Endothelial cell of umbilical vein (primary cell): Measurements from ENCODE around the gene ZDHHC17.

ENCODE experiments used
- CTCF ChIP-seq, 2 donors: IDR thresholded peaks; 1 replicate in 1 of 2; 2 replicates in 1 of 2; pipeline ENCODE4 v1.5.1; 2011; ENCODE audit warnings: low read length in 2 of 2, mild to moderate bottlenecking in 2 of 2, moderate library complexity in 2 of 2, control low read depth in 1 of 2, inconsistent platforms in 1 of 2, low read depth in 1 of 2; ENCODE audit not compliant: insufficient read depth in 1 of 2; ENCODE audit errors: extremely low read depth in 1 of 2
- EZH2 ChIP-seq: IDR thresholded peaks from 2 replicates; pipeline ENCODE4 v1.6.1; 2012; ENCODE audit warnings: borderline replicate concordance, low read depth, mild to moderate bottlenecking, moderate library complexity, low read length, inconsistent platforms; ENCODE audit not compliant: severe bottlenecking
- MYC ChIP-seq: IDR thresholded peaks from one replicate; pipeline ENCODE4 v1.6.1; 2011; ENCODE audit warnings: mild to moderate bottlenecking, low read depth, low read length
- POLR2A ChIP-seq: IDR thresholded peaks from 2 replicates; pipeline ENCODE4 v1.6.1; 2012; ENCODE audit warnings: low read depth, mild to moderate bottlenecking, control low read depth, low read length
- POLR2AphosphoS5 ChIP-seq: IDR thresholded peaks from 2 replicates; pipeline ENCODE4 v1.6.1; 2012; ENCODE audit warnings: low read depth, mild to moderate bottlenecking, control low read depth, low read length, moderate library complexity; ENCODE audit not compliant: insufficient read depth

DNA sequence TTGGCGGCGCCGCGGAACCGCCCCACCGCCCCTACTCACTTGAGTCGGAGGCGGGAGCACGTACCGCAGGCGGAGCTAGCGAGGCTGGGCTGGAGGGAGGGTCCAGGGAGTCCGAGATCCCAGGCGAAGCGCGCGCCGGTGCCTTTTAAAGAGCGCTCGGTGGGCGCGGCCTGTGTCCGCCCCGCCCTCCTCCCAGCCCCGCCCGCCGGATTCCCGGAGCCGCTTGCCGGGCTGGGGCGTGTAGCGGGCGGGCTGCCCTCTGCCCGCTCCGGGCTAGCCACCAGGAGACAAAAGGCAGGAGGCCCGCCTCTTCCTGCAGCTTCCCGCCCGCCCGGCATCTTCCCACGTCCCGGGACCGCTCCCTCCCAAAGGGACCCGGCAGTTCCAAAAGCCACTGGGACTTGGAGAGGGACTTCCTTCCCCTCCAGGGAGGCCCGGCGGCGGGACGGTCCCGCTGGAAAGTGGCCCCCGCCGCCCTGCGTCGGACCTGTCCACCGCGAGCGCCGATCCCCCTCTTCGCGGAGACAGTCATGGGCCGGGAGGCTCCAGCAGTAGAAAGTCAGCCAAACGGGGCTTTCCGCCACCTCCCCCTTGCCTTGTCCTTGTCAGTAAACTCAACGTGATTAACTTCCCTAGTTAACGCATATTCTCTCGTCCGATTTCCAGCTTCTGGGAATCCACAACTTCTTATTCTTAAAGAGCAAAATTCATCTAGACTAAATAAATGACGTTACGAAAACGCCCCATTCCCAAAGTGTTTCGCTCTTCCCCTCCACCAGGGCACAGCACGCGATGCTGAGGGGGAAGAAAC lies 115.2 kb downstream of the ZDHHC17 start, which contains the start of gene CSRP2:
- TF ChIP-seq MYC (no peak), POLR2A (peak; percentile 66), CTCF (IDR thresholded peaks at IDR 0.05; ENCODE audit: extremely low read depth in 1 of 2, insufficient read depth in 1 of 2, low read depth in 1 of 2, low read length in 2 of 2) (peak in 1 of 2 donors; percentile 16), EZH2 (no peak), POLR2AphosphoS5 (peak; percentile 53)
